Ascending aorta (tissue), 2 donors: ENCODE measurements around the gene NPAS3. TPM values are rescaled to one million over a fixed set of nuclear protein-coding genes. Genes with fewer than 3 reads are reported as not detected.

ENCODE experiments used
- DNase-seq, 2 donors: peaks; one replicate each; pipeline ENCODE4 v3.0.0-alpha.2; 2019; ENCODE audit warnings: low spot score in 2 of 2
- H3K27ac ChIP-seq, 2 donors: fragments of 200-600 bp; sonication (generic); one replicate each; pipeline ENCODE4 v1.5.1; 2016 to 2017; ENCODE audit warnings: mild to moderate bottlenecking in 1 of 2
- H3K27me3 ChIP-seq: fragments of 200-600 bp; sonication (generic); one replicate; pipeline ENCODE4 v1.5.1; 2017
- H3K36me3 ChIP-seq, 2 donors: fragments of 200-600 bp; sonication (generic); one replicate each; pipeline ENCODE4 v1.5.1; 2016
- H3K4me1 ChIP-seq, 2 donors: fragments of 200-600 bp; sonication (generic); one replicate each; pipeline ENCODE4 v1.5.1; 2016 to 2017; ENCODE audit warnings: mild to moderate bottlenecking in 1 of 2
- H3K4me3 ChIP-seq, 2 donors: fragments of 200-600 bp; sonication (generic); one replicate each; pipeline ENCODE4 v1.5.1; 2016 to 2017; ENCODE audit warnings: mild to moderate bottlenecking in 1 of 2
- H3K9me3 ChIP-seq, 2 donors: fragments of 200-600 bp; sonication (generic); one replicate each; pipeline ENCODE4 v1.5.1; 2016
- CTCF ChIP-seq, 3 experiments: fragments of 200-600 bp in 2 of 3; fragments of 450-650 bp in 1 of 3; sonication (generic) in 2 of 3; IDR thresholded peaks; one replicate each; pipeline ENCODE4 v1.5.1; 2016 to 2019; ENCODE audit warnings: antibody characterized with exemption in 3 of 3, mild to moderate bottlenecking in 1 of 3, moderate library complexity in 1 of 3
- intact Hi-C: fragments of 100-400 bp; cut with DNase I; formaldehyde crosslinking; loops from one replicate; pipeline ENCODE4 v1.15.1; 2023
- total RNA-seq: library from RNA; depleted of rRNA; stranded (reverse); fragments of >200 nt; gene quantifications from one replicate; pipeline ENCODE4 v1.1.0, GENCODE V29; 2016

The NPAS3 gene
- total RNA-seq, 1 donor from 2014 or later: not detected

- no peak for DNase-seq
- no peaks in the 10 kb centered on the region for H3K9me3 ChIP-seq
- H3K4me1 ChIP-seq: no peaks in the 10 kb centered on the region
- TF ChIP-seq CTCF (IDR thresholded peaks at IDR 0.05): no peak
- H3K27me3 ChIP-seq: no peaks in the 10 kb centered on the region
- no peaks in the 10 kb centered on the region for H3K36me3 ChIP-seq
- intact Hi-C loops: no loop called here
- no peak overlapping the region for H3K27ac ChIP-seq
- no peak overlapping the region for H3K4me3 ChIP-seq
Measured at GRCh38 chr14:33198684-33199083, 260.0 kb downstream of the NPAS3 start.

- Histone ChIP-seq H3K36me3 (no peaks in the 10 kb centered on the region), H3K4me1 (no peaks in the 10 kb centered on the region), H3K4me3 (no peak overlapping the region), H3K27me3 (no peaks in the 10 kb centered on the region), H3K27ac (no peak overlapping the region), H3K9me3 (no peaks in the 10 kb centered on the region)
- TF ChIP-seq CTCF (IDR thresholded peaks at IDR 0.05): no peak
- intact Hi-C loops: no loop called here
- no peak for DNase-seq
Measured at GRCh38 chr14:33201116-33201515, 262.4 kb downstream of the NPAS3 start.

GRCh38 chr14:33206981-33207380, 268.3 kb downstream of the NPAS3 start:
- Histone ChIP-seq H3K36me3 (no peaks in the 10 kb centered on the region), H3K4me3 (no peak overlapping the region), H3K9me3 (no peaks in the 10 kb centered on the region), H3K27ac (no peak overlapping the region), H3K27me3 (no peaks in the 10 kb centered on the region), H3K4me1 (no peaks in the 10 kb centered on the region)
- TF ChIP-seq CTCF (IDR thresholded peaks at IDR 0.05): no peak
- intact Hi-C loops: no loop called here
- DNase-seq: no peak

GRCh38 chr14:33207467-33208017, 268.9 kb downstream of the NPAS3 start:
- no peak overlapping the region for H3K4me3 ChIP-seq
- H3K27me3 ChIP-seq: no peaks in the 10 kb centered on the region
- intact Hi-C loops: no loop called here
- H3K27ac ChIP-seq: no peak overlapping the region
- no peak for DNase-seq
- H3K4me1 ChIP-seq: no peaks in the 10 kb centered on the region
- H3K9me3 ChIP-seq: no peaks in the 10 kb centered on the region
- no peak for TF ChIP-seq CTCF (IDR thresholded peaks at IDR 0.05)
- H3K36me3 ChIP-seq: no peaks in the 10 kb centered on the region

- no peak for TF ChIP-seq CTCF (IDR thresholded peaks at IDR 0.05)
- no peaks in the 10 kb centered on the region for H3K36me3 ChIP-seq
- no peaks in the 10 kb centered on the region for H3K4me1 ChIP-seq
- no peak overlapping the region for H3K4me3 ChIP-seq
- H3K27me3 ChIP-seq: no peaks in the 10 kb centered on the region
- no peak for DNase-seq
- H3K27ac ChIP-seq: no peak overlapping the region
- H3K9me3 ChIP-seq: no peaks in the 10 kb centered on the region
- intact Hi-C loops: no loop called here
Measured at GRCh38 chr14:33210311-33210710, 271.6 kb downstream of the NPAS3 start.

GRCh38 chr14:33218026-33218425, 279.3 kb downstream of the NPAS3 start:
- H3K4me1 ChIP-seq: no peaks in the 10 kb centered on the region
- H3K4me3 ChIP-seq: no peak overlapping the region
- H3K9me3 ChIP-seq: no peaks in the 10 kb centered on the region
- DNase-seq: no peak
- no peak overlapping the region for H3K27ac ChIP-seq
- intact Hi-C loops: no loop called here
- no peaks in the 10 kb centered on the region for H3K27me3 ChIP-seq
- no peak for TF ChIP-seq CTCF (IDR thresholded peaks at IDR 0.05)
- H3K36me3 ChIP-seq: no peaks in the 10 kb centered on the region
